ENCODE results near the gene UGT3A2.

The UGT3A2 gene

GRCh38 chr5:36019584-36019983, 47.1 kb downstream of the UGT3A2 start (continued):
- TF ChIP-seq, protein P1, sequence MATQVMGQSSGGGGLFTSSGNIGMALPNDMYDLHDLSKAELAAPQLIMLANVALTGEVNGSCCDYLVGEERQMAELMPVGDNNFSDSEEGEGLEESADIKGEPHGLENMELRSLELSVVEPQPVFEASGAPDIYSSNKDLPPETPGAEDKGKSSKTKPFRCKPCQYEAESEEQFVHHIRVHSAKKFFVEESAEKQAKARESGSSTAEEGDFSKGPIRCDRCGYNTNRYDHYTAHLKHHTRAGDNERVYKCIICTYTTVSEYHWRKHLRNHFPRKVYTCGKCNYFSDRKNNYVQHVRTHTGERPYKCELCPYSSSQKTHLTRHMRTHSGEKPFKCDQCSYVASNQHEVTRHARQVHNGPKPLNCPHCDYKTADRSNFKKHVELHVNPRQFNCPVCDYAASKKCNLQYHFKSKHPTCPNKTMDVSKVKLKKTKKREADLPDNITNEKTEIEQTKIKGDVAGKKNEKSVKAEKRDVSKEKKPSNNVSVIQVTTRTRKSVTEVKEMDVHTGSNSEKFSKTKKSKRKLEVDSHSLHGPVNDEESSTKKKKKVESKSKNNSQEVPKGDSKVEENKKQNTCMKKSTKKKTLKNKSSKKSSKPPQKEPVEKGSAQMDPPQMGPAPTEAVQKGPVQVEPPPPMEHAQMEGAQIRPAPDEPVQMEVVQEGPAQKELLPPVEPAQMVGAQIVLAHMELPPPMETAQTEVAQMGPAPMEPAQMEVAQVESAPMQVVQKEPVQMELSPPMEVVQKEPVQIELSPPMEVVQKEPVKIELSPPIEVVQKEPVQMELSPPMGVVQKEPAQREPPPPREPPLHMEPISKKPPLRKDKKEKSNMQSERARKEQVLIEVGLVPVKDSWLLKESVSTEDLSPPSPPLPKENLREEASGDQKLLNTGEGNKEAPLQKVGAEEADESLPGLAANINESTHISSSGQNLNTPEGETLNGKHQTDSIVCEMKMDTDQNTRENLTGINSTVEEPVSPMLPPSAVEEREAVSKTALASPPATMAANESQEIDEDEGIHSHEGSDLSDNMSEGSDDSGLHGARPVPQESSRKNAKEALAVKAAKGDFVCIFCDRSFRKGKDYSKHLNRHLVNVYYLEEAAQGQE (tag by site-specific recombination; IDR thresholded peaks at IDR 0.05), result peak; percentile 79; the same call in 1 of the 2 replicates
- TF ChIP-seq ZBTB21 (tag by site-specific recombination; IDR thresholded peaks at IDR 0.05), result peak; percentile 40; the same call in 1 of the 2 replicates
- TF ChIP-seq ZNF501 (tag by site-specific recombination; IDR thresholded peaks at IDR 0.05), result peak; percentile 70; the same call in 1 of the 2 replicates
- peak; percentile 97 for TF ChIP-seq ZNF394 (tag by site-specific recombination; IDR thresholded peaks at IDR 0.05; ENCODE audit: borderline replicate concordance)
- TF ChIP-seq ZNF514 (tag by site-specific recombination; IDR thresholded peaks at IDR 0.05), result 0 out of 2 replicates have a peak, but pooled peaks have one; percentile 78
- TF ChIP-seq ZNF433 (tag by site-specific recombination; IDR thresholded peaks at IDR 0.05; ENCODE audit: low read depth), result peak; percentile 70; the same call in 1 of the 2 replicates
- peak; percentile 54; the same call in 1 of the 2 replicates for TF ChIP-seq ZNF664 (tag by site-specific recombination; IDR thresholded peaks at IDR 0.05)
- TF ChIP-seq ZNF292 (tag by site-specific recombination; IDR thresholded peaks at IDR 0.05; ENCODE audit: borderline replicate concordance, low read depth), result peak; percentile 90
- peak; percentile 88; the same call in 1 of the 2 replicates for TF ChIP-seq AEBP2 (tag by site-specific recombination; IDR thresholded peaks at IDR 0.05; ENCODE audit: borderline replicate concordance)
- TF ChIP-seq ZNF354C (tag by site-specific recombination; IDR thresholded peaks at IDR 0.05; ENCODE audit: borderline replicate concordance, low read depth), result 0 out of 2 replicates have a peak, but pooled peaks have one; percentile 16
- TF ChIP-seq ZNF629 (tag by site-specific recombination; IDR thresholded peaks at IDR 0.05), result peak; percentile 58; the same call in 1 of the 2 replicates

DNA sequence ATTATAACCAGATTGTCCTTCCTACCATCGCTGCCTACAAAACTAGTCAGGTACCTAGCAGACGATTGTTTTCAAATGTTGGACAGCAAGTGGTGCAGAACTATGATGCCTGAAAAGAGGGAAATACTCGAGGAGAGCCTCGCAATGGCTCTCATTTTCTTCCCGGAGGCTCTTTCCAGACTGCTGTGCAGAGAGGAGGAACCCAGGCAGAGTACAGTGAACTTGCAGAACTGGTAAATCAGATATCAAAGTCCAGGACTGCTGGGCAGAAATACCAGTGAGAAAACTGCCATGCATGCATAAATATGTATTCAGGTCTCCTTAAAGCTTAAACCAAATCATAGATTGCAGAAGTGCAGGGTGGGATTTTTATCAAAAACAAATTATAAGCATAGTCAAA, 49.1 kb downstream of the UGT3A2 start:
- CTCF ChIA-PET, result interaction anchor here (1.3 kb wide), 1 partner anchor 43 kb away, joined by 3 read pairs; no protein-coding TSS in a partner anchor
- no peak overlapping the region for H3K27ac ChIP-seq (ENCODE audit: extremely low read depth, low read depth, low read length)

More for the DNA sequence above, 49.1 kb downstream of the UGT3A2 start:
- H3K36me3 ChIP-seq (ENCODE audit: control insufficient read depth in 2 of 2, insufficient read depth in 1 of 2, low read length in 2 of 2), result no peaks in the 10 kb centered on the region
- no peak for TF ChIP-seq ZNF146 (tag by site-specific recombination; IDR thresholded peaks at IDR 0.05)
- no peak for TF ChIP-seq ZNF2 (tag by site-specific recombination; IDR thresholded peaks at IDR 0.05)
- TF ChIP-seq OVOL3 (tag by site-specific recombination; IDR thresholded peaks at IDR 0.05), result no peak
- TF ChIP-seq GLIS2 (tag by site-specific recombination; IDR thresholded peaks at IDR 0.05), result no peak
- no peak for TF ChIP-seq ZNF785 (tag by site-specific recombination; IDR thresholded peaks at IDR 0.05)
- TF ChIP-seq ZNF549 (tag by site-specific recombination; IDR thresholded peaks at IDR 0.05), result no peak
- no peak for TF ChIP-seq ZNF112 (tag by site-specific recombination; IDR thresholded peaks at IDR 0.05)
- TF ChIP-seq, protein P2, sequence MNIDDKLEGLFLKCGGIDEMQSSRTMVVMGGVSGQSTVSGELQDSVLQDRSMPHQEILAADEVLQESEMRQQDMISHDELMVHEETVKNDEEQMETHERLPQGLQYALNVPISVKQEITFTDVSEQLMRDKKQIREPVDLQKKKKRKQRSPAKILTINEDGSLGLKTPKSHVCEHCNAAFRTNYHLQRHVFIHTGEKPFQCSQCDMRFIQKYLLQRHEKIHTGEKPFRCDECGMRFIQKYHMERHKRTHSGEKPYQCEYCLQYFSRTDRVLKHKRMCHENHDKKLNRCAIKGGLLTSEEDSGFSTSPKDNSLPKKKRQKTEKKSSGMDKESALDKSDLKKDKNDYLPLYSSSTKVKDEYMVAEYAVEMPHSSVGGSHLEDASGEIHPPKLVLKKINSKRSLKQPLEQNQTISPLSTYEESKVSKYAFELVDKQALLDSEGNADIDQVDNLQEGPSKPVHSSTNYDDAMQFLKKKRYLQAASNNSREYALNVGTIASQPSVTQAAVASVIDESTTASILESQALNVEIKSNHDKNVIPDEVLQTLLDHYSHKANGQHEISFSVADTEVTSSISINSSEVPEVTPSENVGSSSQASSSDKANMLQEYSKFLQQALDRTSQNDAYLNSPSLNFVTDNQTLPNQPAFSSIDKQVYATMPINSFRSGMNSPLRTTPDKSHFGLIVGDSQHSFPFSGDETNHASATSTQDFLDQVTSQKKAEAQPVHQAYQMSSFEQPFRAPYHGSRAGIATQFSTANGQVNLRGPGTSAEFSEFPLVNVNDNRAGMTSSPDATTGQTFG (tag by site-specific recombination; IDR thresholded peaks at IDR 0.05; ENCODE audit: borderline replicate concordance), result no peak
- no peak for TF ChIP-seq WT1 (tag by site-specific recombination; IDR thresholded peaks at IDR 0.05)
- TF ChIP-seq ZNF24 (tag by site-specific recombination; IDR thresholded peaks at IDR 0.05), result no peak
- TF ChIP-seq ZNF341 (tag by site-specific recombination; IDR thresholded peaks at IDR 0.05; ENCODE audit: low read depth), result no peak
- no peak for TF ChIP-seq ZNF274 (IDR thresholded peaks at IDR 0.05; ENCODE audit: low read length)
- TF ChIP-seq ZNF274 (tag by site-specific recombination; IDR thresholded peaks at IDR 0.05; ENCODE audit: borderline replicate concordance), result no peak
- TF ChIP-seq ZNF211 (tag by site-specific recombination; IDR thresholded peaks at IDR 0.05; ENCODE audit: low read depth), result no peak
- TF ChIP-seq, protein P3, sequence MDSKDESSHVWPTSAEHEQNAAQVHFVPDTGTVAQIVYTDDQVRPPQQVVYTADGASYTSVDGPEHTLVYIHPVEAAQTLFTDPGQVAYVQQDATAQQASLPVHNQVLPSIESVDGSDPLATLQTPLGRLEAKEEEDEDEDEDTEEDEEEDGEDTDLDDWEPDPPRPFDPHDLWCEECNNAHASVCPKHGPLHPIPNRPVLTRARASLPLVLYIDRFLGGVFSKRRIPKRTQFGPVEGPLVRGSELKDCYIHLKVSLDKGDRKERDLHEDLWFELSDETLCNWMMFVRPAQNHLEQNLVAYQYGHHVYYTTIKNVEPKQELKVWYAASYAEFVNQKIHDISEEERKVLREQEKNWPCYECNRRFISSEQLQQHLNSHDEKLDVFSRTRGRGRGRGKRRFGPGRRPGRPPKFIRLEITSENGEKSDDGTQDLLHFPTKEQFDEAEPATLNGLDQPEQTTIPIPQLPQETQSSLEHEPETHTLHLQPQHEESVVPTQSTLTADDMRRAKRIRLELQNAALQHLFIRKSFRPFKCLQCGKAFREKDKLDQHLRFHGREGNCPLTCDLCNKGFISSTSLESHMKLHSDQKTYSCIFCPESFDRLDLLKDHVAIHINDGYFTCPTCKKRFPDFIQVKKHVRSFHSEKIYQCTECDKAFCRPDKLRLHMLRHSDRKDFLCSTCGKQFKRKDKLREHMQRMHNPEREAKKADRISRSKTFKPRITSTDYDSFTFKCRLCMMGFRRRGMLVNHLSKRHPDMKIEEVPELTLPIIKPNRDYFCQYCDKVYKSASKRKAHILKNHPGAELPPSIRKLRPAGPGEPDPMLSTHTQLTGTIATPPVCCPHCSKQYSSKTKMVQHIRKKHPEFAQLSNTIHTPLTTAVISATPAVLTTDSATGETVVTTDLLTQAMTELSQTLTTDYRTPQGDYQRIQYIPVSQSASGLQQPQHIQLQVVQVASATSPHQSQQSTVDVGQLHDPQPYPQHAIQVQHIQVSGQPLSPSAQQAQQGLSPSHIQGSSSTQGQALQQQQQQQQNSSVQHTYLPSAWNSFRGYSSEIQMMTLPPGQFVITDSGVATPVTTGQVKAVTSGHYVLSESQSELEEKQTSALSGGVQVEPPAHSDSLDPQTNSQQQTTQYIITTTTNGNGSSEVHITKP (tag by site-specific recombination; IDR thresholded peaks at IDR 0.05), result no peak
- no peak for TF ChIP-seq ZBTB21 (tag by site-specific recombination; IDR thresholded peaks at IDR 0.05)
- no peak for TF ChIP-seq ZNF10 (tag by site-specific recombination; IDR thresholded peaks at IDR 0.05)
- no peak overlapping the region for H3K4me3 ChIP-seq (ENCODE audit: low read depth, low read length)
- peaks cover 3% of the 10 kb centered on the region; the same call in 1 of the 2 replicates for H3K9me3 ChIP-seq (ENCODE audit: control insufficient read depth, insufficient read depth, low read depth, low read length)
- POLR2A ChIA-PET, result no interaction called here
- no peaks in the 10 kb centered on the region for H3K4me1 ChIP-seq (ENCODE audit: control insufficient read depth, insufficient read depth, low read length)

Data from HEK293 (cell line).